Adipocyte (in vitro differentiated cells): ENCODE data around the gene TIMP4.

Experiments
- DNase-seq: peaks from one replicate; pipeline ENCODE4 v3.0.0-alpha.2; 2015; ENCODE audit warnings: low read depth
- H3K27me3 ChIP-seq: replicated peaks from 2 replicates; pipeline ENCODE4 v1.7.0; 2013; ENCODE audit warnings: mild to moderate bottlenecking, low read length, moderate library complexity; ENCODE audit not compliant: control insufficient read depth, insufficient read depth
- H3K36me3 ChIP-seq: 2 replicates; pipeline ENCODE4 v1.7.0; 2013; ENCODE audit warnings: low read length, mild to moderate bottlenecking, moderate library complexity; ENCODE audit not compliant: control insufficient read depth, insufficient read depth, severe bottlenecking
- H3K4me1 ChIP-seq: 2 replicates; pipeline ENCODE4 v1.7.0; 2013; ENCODE audit warnings: mild to moderate bottlenecking, low read length, moderate library complexity; ENCODE audit not compliant: control insufficient read depth, insufficient read depth
- H3K4me3 ChIP-seq: 2 replicates; pipeline ENCODE4 v1.7.0; 2013; ENCODE audit warnings: mild to moderate bottlenecking, low read length, moderate library complexity
- H3K9ac ChIP-seq: 2 replicates; pipeline ENCODE4 v1.7.0; 2013; ENCODE audit warnings: mild to moderate bottlenecking, low read length, moderate library complexity
- H3K9me3 ChIP-seq: 2 replicates; pipeline ENCODE4 v1.7.0; 2013; ENCODE audit warnings: mild to moderate bottlenecking, low read length, moderate library complexity; ENCODE audit not compliant: control insufficient read depth

TIMP4 gene

DNA sequence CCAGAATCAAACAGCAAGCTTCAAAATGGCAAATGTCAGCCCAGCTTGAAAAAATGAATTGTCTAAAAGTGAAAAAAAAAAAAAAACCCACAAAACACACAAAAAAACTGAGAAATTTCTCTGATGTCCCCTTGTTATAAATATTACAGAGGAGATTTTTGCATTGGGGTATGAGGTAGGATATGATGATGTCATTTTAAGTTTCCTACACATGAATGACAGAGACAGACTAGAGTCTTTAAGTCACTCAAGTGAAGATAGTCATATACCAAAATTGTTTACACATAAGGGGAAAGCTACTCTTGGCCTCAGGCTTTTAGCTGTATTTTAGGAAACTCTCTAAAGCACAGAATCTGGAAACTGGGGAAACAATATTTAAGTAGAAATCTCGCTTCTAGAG is 32.9 kb downstream of the TIMP4 start:
- Histone ChIP-seq H3K36me3 (no peaks in the 10 kb centered on the region), H3K9me3 (no peaks in the 10 kb centered on the region), H3K27me3 (peaks cover 13% of the 10 kb centered on the region), H3K4me1 (no peaks in the 10 kb centered on the region), H3K4me3 (no peak overlapping the region), H3K9ac (no peak overlapping the region)
- no peak for DNase-seq

- no peaks in the 10 kb centered on the region for H3K36me3 ChIP-seq
- no peaks in the 10 kb centered on the region for H3K9me3 ChIP-seq
- H3K4me3 ChIP-seq, result no peak overlapping the region
- peaks cover 21% of the 10 kb centered on the region for H3K27me3 ChIP-seq
- no peaks in the 10 kb centered on the region for H3K4me1 ChIP-seq
- DNase-seq, result no peak
- H3K9ac ChIP-seq, result no peak overlapping the region
These were observed 37.2 kb downstream of the TIMP4 start for GRCh38 chr3:12121466-12121865.

GRCh38 chr3:12120374-12121140 is 38.2 kb downstream of the TIMP4 start:
- peaks cover 24% of the 10 kb centered on the region for H3K27me3 ChIP-seq
- no peaks in the 10 kb centered on the region for H3K36me3 ChIP-seq
- H3K4me3 ChIP-seq, result no peak overlapping the region
- no peaks in the 10 kb centered on the region for H3K4me1 ChIP-seq
- no peak for DNase-seq
- no peak overlapping the region for H3K9ac ChIP-seq
- H3K9me3 ChIP-seq, result no peaks in the 10 kb centered on the region

DNA sequence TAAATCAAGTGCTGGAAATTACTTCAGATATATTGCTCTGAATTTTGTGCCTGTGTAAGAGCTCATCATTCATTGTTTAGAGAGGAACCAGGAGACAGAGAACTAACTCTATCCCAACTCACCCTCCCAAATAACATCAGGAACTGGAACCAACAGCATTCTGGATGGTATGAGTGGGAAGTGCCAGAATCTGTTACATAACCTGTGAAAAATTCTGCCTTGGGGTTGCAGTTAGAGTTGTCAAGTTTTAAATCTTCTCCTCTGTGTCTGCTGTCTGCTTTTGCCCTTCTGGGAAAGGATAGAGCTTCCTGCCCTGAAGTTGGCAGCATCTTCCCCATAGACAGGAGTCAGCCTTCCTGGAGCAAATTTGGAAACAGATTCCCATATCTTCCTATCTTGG is 41.2 kb downstream of the TIMP4 start:
- Histone ChIP-seq H3K4me3 (no peak overlapping the region), H3K4me1 (no peaks in the 10 kb centered on the region), H3K9ac (no peak overlapping the region), H3K36me3 (no peaks in the 10 kb centered on the region), H3K9me3 (no peaks in the 10 kb centered on the region), H3K27me3 (peaks cover 34% of the 10 kb centered on the region)
- DNase-seq, result no peak

DNA sequence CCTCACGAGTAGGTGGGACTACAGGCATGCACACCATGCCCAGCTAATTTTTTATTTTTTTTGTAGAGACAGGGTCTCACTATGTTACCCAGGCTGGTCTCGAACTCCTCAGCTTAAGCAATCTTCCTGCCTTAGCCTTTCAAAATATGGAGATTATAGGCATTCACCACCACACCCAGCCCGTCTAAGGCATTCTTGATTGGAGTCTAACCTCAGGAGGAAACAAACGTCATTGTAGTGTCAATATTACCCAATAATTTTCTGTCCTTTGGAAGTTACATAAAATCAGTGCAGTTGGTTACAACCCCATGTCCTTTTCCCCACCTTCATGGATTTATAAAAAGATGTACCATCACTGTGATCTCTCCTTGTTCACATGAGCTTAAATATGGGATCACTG is 41.8 kb downstream of the TIMP4 start:
- Histone ChIP-seq H3K4me1 (no peaks in the 10 kb centered on the region), H3K27me3 (peaks cover 37% of the 10 kb centered on the region), H3K9me3 (no peaks in the 10 kb centered on the region), H3K9ac (no peak overlapping the region), H3K4me3 (no peak overlapping the region), H3K36me3 (no peaks in the 10 kb centered on the region)
- no peak for DNase-seq

GRCh38 chr3:12115849-12116248 is 42.9 kb downstream of the TIMP4 start:
- H3K9ac ChIP-seq, result no peak overlapping the region
- peaks cover 41% of the 10 kb centered on the region for H3K27me3 ChIP-seq
- H3K4me1 ChIP-seq, result no peaks in the 10 kb centered on the region
- DNase-seq, result no peak
- peaks cover 6% of the 10 kb centered on the region for H3K9me3 ChIP-seq
- no peaks in the 10 kb centered on the region for H3K36me3 ChIP-seq
- no peak overlapping the region for H3K4me3 ChIP-seq

GRCh38 chr3:12115104-12115503 is 43.6 kb downstream of the TIMP4 start:
- H3K4me1 ChIP-seq, result no peaks in the 10 kb centered on the region
- H3K9ac ChIP-seq, result no peak overlapping the region
- DNase-seq, result no peak
- peaks cover 41% of the 10 kb centered on the region for H3K27me3 ChIP-seq
- H3K4me3 ChIP-seq, result no peak overlapping the region
- H3K9me3 ChIP-seq, result peaks cover 6% of the 10 kb centered on the region
- H3K36me3 ChIP-seq, result no peaks in the 10 kb centered on the region

GRCh38 chr3:12114251-12114650 is 44.5 kb downstream of the TIMP4 start:
- DNase-seq, result no peak
- Histone ChIP-seq H3K9me3 (peaks cover 6% of the 10 kb centered on the region), H3K27me3 (peaks cover 41% of the 10 kb centered on the region), H3K36me3 (no peaks in the 10 kb centered on the region), H3K4me1 (no peaks in the 10 kb centered on the region), H3K4me3 (no peak overlapping the region), H3K9ac (no peak overlapping the region)

GRCh38 chr3:12107071-12107713 is 51.5 kb downstream of the TIMP4 start:
- no peak for DNase-seq
- no peak overlapping the region for H3K9ac ChIP-seq
- H3K4me3 ChIP-seq, result no peak overlapping the region
- H3K9me3 ChIP-seq, result peaks cover 6% of the 10 kb centered on the region
- peaks cover 8% of the 10 kb centered on the region for H3K27me3 ChIP-seq
- no peaks in the 10 kb centered on the region for H3K36me3 ChIP-seq
- no peaks in the 10 kb centered on the region for H3K4me1 ChIP-seq
